Stimulated activated CD4-positive, alpha-beta T cell treated with anti-CD3 and anti-CD28 coated beads, Interleukin-4, amount 100 ng/mL, for 48 hours (primary cell): ENCODE results near the gene SDC3.
"Not testable (repeated sequence)": the region's sequence is repeated elsewhere in the genome, so short reads cannot be mapped to it uniquely, and the experiment has no call there.

Source experiments
- DNase-seq, 2 donors: peaks; one replicate each; pipeline ENCODE4 v3.0.0-alpha.2; 2020; ENCODE audit warnings: low read depth in 2 of 2

SDC3 gene

DNA sequence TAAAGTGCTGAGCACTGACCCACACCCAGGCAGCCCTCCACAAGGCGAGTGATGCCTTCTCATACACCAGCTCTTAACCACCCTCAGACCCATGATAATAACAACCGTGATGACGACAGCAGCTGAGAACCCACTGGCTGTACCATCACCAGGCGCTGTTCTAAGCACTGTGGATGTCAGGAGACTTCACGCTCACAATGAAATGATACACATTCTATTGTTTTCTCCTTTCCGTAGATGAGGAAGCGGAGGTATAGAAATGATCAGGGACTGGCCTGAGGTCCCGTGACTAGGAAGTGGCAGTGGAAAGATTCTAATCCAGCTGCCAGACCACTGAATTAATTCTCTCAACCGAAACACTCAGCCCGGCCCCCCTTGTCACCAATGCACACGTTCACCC is 32.6 kb downstream of the SDC3 start:
- DNase-seq: no peak

DNA sequence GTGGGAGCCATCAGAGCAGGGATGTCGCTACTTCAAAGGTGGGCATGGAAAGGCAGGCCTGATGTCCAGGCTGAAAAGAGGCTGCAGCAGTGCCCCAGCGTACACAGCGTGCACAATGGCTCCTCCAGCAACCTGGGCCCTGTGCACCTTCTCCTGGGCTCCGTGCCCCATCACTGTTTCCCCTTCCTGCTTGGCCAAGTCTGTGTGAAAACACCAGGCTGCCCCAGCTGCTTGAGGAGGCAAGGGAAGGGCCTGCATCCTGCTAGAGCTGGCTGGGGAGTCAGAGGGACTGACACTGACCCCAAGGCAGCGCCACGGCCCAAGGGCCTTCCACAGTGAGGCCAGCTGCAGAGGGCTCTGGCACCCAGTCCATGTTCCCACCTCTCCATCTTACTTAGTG is 33.4 kb downstream of the SDC3 start:
- no peak for DNase-seq

GRCh38 chr1:30874176-30874575 is 34.4 kb downstream of the SDC3 start:
- no peak for DNase-seq

DNA sequence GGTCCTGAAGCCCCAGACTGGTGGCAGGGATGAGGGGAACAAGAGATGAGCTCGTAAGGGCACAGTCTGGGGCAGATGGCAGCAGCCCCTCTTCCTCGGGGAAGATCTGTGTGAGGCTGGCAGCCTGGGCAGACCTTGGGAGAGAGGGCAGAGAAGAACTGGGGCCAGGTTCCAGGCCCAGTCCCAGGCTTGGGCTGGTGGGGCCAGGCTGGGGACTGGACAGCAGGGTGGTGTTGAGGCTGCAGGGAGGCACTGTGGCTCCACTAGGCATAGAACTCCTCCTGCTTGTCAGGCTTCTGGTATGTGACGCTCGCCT is 35.7 kb downstream of the SDC3 start:
- DNase-seq: no peak

- no peak for DNase-seq
These were observed 36.3 kb downstream of the SDC3 start for GRCh38 chr1:30872033-30872947.

GRCh38 chr1:30871276-30871871 is 37.2 kb downstream of the SDC3 start:
- no peak for DNase-seq

DNA sequence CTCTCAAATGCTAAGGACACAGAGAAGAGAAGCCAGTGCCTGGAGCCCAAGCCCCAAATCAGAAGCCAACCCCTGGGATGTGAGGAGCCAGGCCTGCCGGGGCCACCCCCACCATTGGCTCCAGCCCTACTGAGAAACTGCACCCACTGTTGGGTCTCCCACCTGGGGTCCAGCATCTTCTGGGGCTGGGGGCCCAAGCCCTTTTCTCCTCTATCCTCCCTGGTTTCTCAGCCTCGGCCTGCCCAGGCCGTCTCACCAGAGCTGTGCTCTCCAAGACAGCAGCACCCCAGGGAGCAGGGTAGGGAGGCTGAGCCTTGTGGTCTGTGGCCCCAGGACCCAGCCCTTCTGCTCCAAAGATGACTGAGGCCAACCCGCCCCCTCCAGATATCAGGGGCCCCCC is 37.9 kb downstream of the SDC3 start:
- DNase-seq: no peak

GRCh38 chr1:30870035-30870434 is 38.5 kb downstream of the SDC3 start:
- DNase-seq: no peak

DNA sequence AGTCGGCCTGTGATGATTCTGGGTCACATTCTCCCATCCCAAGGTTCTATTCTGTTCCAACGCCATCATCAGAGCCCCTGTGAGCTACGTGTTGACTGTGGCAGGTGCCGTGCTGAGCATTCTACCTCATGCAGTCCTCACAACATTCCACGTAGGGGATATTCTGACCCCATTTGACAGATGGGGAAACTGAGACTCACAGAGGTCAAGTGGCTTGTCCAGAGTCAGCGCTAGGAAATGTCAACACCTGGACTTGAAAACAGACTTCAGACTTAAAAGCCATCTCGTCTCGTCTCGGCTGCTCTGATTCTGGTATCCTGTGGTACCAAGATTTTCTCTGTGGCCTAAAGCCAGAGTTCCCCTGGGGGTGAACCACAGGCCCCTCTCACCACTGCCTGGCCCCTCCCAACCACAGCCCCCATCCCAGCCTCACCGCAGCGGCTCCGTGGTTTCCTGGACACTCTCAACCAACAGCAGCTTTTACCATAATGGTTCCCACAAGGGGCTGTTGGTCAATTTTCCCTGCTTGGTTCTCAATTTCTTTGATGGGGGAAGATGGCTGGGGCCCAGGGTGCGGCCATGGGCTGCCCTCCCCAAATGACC is 39.6 kb downstream of the SDC3 start:
- peak in 1 of 2 donors; percentile 4 for DNase-seq

DNA sequence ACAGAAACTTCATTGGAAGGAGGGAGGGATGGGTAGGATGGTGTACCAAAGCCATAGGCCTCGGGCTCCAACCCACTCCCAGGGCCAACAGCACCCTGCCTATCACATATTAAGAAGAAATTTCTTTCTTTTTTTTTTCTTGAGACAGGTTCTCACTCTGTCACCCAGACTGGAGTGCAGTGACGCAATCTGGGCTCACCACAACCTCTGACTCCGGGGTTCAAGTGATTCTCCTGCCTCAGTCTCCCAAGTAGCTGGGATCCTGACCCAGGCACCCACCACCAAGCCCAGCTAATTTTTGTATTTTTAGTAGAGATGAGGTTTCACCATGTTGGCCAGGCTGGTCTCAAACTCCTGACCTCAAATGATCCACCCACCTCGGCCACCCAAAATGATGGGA is 40.5 kb downstream of the SDC3 start:
- DNase-seq: not testable (repeated sequence)

GRCh38 chr1:30867537-30867936 is 41.0 kb downstream of the SDC3 start:
- no peak for DNase-seq

- DNase-seq: no peak
These were observed 42.0 kb downstream of the SDC3 start for GRCh38 chr1:30866594-30866993.

GRCh38 chr1:30864681-30865080 is 43.9 kb downstream of the SDC3 start:
- DNase-seq: no peak

- no peak for DNase-seq
These were observed 44.5 kb downstream of the SDC3 start for GRCh38 chr1:30863858-30864604.

DNA sequence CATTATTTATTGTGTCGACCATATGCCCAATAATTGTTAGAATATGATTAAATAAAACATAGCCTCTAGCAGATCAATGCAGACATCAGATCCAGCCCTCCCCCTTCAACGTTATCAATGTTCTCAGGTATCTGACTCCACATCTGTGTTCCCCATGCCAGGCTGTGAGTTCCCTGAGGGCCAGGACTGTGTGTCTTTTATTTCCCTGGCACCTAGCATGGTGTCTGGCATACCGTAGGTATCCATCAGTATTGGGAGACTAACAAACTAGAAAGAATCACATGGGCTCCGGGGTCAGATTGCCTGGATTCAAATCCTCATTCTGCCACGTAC is 48.3 kb downstream of the SDC3 start:
- DNase-seq: no peak

DNA sequence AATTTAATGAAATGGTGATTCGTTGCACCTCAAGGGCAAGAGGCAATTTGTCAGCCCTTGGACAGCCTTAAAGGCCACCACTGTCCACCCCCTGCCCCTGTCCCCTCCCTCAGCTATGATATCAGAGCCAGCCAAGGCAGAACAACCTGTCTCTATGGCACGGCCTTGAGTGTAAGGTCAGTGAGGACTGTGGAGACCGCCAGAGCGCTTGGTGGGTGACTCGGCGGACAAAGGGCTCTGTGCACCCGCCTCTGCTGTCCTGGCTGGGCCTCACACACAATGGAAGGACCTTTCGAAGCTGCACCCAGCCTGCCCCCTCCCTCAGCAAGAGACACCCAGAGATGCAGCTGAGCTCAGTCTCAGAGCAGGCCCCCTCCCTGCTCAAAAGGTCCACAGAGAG is 50.6 kb downstream of the SDC3 start:
- DNase-seq: no peak

DNA sequence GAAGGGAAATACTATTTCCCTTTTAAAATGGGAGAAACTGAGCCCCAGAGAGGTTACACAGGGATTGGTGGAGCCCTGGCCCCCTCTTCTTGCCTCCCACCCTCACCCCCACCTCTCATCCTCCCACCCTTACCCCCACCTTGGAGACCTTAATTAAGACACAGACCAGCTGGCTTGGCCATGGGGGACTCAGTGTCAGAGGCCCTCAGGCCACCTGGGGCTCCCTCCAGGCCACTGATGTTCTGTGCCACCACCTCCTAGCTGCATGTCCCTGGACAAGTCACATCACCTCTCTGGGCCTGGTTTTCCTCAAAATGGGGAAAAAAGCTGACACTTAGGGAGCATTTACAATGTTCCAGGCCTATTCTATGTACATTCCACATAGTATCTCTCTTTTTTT is 51.5 kb downstream of the SDC3 start:
- DNase-seq: no peak

DNA sequence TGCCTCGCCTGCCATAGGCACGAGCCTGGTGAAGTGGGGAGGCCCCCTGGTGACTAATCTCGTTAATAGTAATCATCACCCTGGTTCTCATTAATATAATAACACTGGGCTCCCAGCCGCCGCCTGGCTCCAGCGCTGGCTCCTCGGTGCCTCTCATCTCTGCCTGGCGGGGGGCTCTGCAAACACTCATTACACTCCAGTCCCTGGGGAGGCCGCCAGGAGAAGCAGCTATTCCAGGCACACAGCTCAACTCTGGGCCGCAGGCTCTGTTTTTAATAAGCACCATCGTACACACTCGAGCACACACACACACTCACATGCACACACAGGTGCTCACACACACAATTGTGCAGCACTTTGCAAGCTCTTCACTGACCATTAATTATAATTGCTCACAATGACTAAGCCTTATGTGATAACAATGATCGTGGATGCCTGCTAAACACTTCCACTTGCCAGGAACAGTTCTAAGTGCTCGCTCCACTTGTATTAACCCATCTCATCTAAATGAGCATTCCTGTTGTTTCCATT is 52.2 kb downstream of the SDC3 start:
- no peak for DNase-seq

- no peak for DNase-seq
These were observed 52.8 kb downstream of the SDC3 start for GRCh38 chr1:30855686-30856259.

DNA sequence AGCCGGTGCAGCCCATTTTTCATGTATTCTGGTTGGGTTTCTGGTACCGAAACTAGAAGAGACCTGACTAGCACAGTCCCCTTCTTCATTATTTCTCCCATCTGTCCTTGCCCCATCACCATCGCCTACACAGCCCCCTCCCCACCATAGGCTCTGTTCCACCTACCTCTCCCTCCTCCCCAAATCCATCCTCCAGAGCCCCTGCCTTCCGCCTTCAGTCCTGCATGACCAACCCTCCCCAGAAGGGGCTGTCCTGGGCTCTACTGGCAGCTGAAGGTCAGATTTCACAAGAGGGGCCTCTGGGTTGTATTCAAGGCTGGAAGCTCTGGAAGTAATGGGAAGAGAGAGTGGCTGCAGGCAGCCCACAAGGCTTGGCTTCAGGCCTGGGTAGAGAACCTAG is 55.2 kb downstream of the SDC3 start:
- no peak for DNase-seq

DNA sequence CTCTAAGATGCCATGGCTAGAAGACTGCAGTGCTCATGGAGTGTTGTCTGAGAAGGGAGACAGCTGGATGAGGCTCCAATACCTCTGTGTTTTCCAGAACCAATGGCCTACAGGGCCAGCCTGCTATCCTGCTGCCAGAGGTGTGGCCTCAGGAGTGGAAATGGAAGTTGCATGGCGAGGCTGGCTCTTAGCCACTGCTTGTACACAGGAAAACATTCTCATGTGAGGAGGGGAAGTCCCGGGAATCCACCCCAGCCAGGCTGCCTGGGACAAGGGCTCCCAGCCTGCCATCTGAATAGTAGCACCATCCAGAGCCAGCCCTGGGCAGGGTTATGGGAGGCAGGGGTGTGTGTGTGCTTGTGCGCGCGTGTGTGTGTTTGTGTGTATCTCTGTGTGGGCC is 56.5 kb downstream of the SDC3 start:
- DNase-seq: no peak

- no peak for DNase-seq
These were observed 57.3 kb downstream of the SDC3 start for GRCh38 chr1:30851286-30851685.
